H1 (cell line): ENCODE results near the gene GALNT12. TPM values are rescaled to one million over a fixed set of nuclear protein-coding genes. Genes with fewer than 3 reads are reported as not detected.

Experiments
- CTCF ChIA-PET: fragments of 300-600 bp; sonication (Branson Sonifier 250); formaldehyde crosslinking; loops from one replicate; lab custom pipeline; 2021; ENCODE audit not compliant: partially characterized antibody; lab: Charles Lee
- POLR2A ChIA-PET: fragments of 300-600 bp; sonication (Branson Sonifier 250); formaldehyde crosslinking; loops from one replicate; lab custom pipeline; 2021; ENCODE audit warnings: inconsistent platforms; ENCODE audit not compliant: partially characterized antibody; lab: Charles Lee
- DNase-seq, 2 experiments: peaks; one replicate each; pipeline versions ENCODE4 v3.0.0 to v3.0.0-alpha.2; 2010 to 2022; ENCODE audit warnings: low spot score in 2 of 2, low read depth in 1 of 2, mixed read lengths in 1 of 2
- FAIRE-seq: peaks from 2 replicates; lab custom pipeline; 2011; peaks lifted over from hg19 to GRCh38; lab: Jason Lieb, UNC
- H2AFZ ChIP-seq: 2 replicates; pipeline ENCODE4 v1.8.1; 2012; ENCODE audit warnings: low read length, inconsistent platforms
- H2AK5ac ChIP-seq: 2 replicates; pipeline ENCODE4 v1.6.1; 2013; ENCODE audit warnings: low read depth, low read length
- H2BK120ac ChIP-seq: replicated peaks from 2 replicates; pipeline ENCODE3; 2013; ENCODE audit warnings: low read depth, low read length, inconsistent platforms
- H2BK12ac ChIP-seq: 2 replicates; pipeline ENCODE4 v1.6.1; 2013; ENCODE audit warnings: low read depth, low read length
- H2BK15ac ChIP-seq: 2 replicates; pipeline ENCODE4 v1.6.1; 2013; ENCODE audit warnings: low read length
- H2BK20ac ChIP-seq: 2 replicates; pipeline ENCODE4 v1.6.1; 2013; ENCODE audit warnings: low read length
- H2BK5ac ChIP-seq: 2 replicates; pipeline ENCODE4 v1.6.1; 2013; ENCODE audit warnings: low read depth, low read length
- H3K14ac ChIP-seq: 2 replicates; pipeline ENCODE4 v1.6.1; 2013; ENCODE audit warnings: inconsistent platforms; ENCODE audit not compliant: insufficient read length
- H3K18ac ChIP-seq: 2 replicates; pipeline ENCODE4 v1.6.1; 2013; ENCODE audit warnings: low read length; ENCODE audit errors: extremely low read depth
- H3K23ac ChIP-seq: 2 replicates; pipeline ENCODE4 v1.6.1; 2013; ENCODE audit warnings: inconsistent platforms; ENCODE audit not compliant: insufficient read length
- H3K23me2 ChIP-seq: 2 replicates; pipeline ENCODE4 v1.6.1; 2013; ENCODE audit warnings: low read depth, low read length
- H3K27ac ChIP-seq: 2 replicates; pipeline ENCODE4 v1.6.1; 2011; ENCODE audit warnings: low read depth, low read length, inconsistent platforms
- H3K27me3 ChIP-seq, 4 experiments: replicated peaks in 1 of 4; 1 replicate in 1 of 4; 2 replicates in 3 of 4; pipeline versions ENCODE4 v1.6.1 to v1.8.1; 2011 to 2013; ENCODE audit warnings: low read length in 3 of 4, mild to moderate bottlenecking in 3 of 4, inconsistent platforms in 2 of 4, mixed read lengths in 2 of 4, moderate library complexity in 1 of 4; ENCODE audit not compliant: control insufficient read depth in 3 of 4, insufficient read depth in 3 of 4; ENCODE audit errors: extremely low read depth in 1 of 4
- H3K36me3 ChIP-seq, 4 experiments: 2 replicates each; pipeline versions ENCODE4 v1.6.1 to v1.8.1; 2011 to 2013; ENCODE audit warnings: mild to moderate bottlenecking in 4 of 4, low read length in 3 of 4, moderate library complexity in 2 of 4, control low read depth in 1 of 4, inconsistent platforms in 1 of 4; ENCODE audit not compliant: insufficient read depth in 4 of 4, control insufficient read depth in 2 of 4
- H3K4ac ChIP-seq: replicated peaks from 2 replicates; pipeline ENCODE3; 2013; ENCODE audit warnings: low read length, low read depth, mixed read lengths, inconsistent platforms; ENCODE audit not compliant: insufficient read length
- H3K4me1 ChIP-seq, 4 experiments: replicated peaks in 1 of 4; 1 replicate in 1 of 4; 2 replicates in 3 of 4; pipeline versions ENCODE4 v1.6.1 to v1.8.1; 2011 to 2013; ENCODE audit warnings: low read length in 3 of 4, inconsistent platforms in 2 of 4, mixed read lengths in 1 of 4; ENCODE audit not compliant: insufficient read depth in 4 of 4, control insufficient read depth in 3 of 4
- H3K4me2 ChIP-seq, 2 experiments: 2 replicates each; pipeline versions ENCODE4 v1.6.1 to v1.8.1; 2011 to 2013; ENCODE audit warnings: low read depth in 2 of 2, low read length in 2 of 2, control low read depth in 1 of 2, inconsistent platforms in 1 of 2, mild to moderate bottlenecking in 1 of 2; ENCODE audit not compliant: insufficient read depth in 1 of 2
- H3K4me3 ChIP-seq, 4 experiments: fragments of 200-600, 300-600 bp in 1 of 4; sonication (generic), shearing (Covaris generic), sonication (Bioruptor Twin) in 1 of 4; 2 replicates each; pipeline versions ENCODE4 v1.5.1 to v1.8.1; 2011 to 2016; ENCODE audit warnings: low read length in 4 of 4, low read depth in 3 of 4, control low read depth in 2 of 4, inconsistent platforms in 2 of 4, mild to moderate bottlenecking in 2 of 4, mixed read lengths in 1 of 4, moderate library complexity in 1 of 4; ENCODE audit not compliant: insufficient read depth in 2 of 4; ENCODE audit errors: extremely low read depth in 1 of 4
- H3K56ac ChIP-seq: replicated peaks from 2 replicates; pipeline ENCODE3; 2013; ENCODE audit warnings: low read depth, mild to moderate bottlenecking, mixed read lengths, low read length, inconsistent platforms; ENCODE audit not compliant: insufficient read length
- H3K79me1 ChIP-seq: 2 replicates; pipeline ENCODE4 v1.6.1; 2013; ENCODE audit warnings: low read depth, low read length, control low read depth
- H3K79me2 ChIP-seq, 2 experiments: 2 replicates each; pipeline versions ENCODE4 v1.6.1 to v1.8.1; 2012 to 2013; ENCODE audit warnings: low read length in 2 of 2, mild to moderate bottlenecking in 2 of 2, inconsistent platforms in 1 of 2; ENCODE audit not compliant: insufficient read depth in 2 of 2, control insufficient read depth in 1 of 2
- H3K9ac ChIP-seq, 4 experiments: replicated peaks in 1 of 4; 1 replicate in 1 of 4; 2 replicates in 3 of 4; pipeline versions ENCODE4 v1.6.1 to v1.8.1; 2011 to 2013; ENCODE audit warnings: low read depth in 3 of 4, low read length in 3 of 4, control low read depth in 2 of 4, mild to moderate bottlenecking in 2 of 4, moderate library complexity in 2 of 4, inconsistent platforms in 1 of 4; ENCODE audit errors: extremely low read depth in 1 of 4
- H3K9me3 ChIP-seq, 2 experiments: 2 replicates each; pipeline versions ENCODE4 v1.6.1 to v1.8.1; 2012 to 2013; ENCODE audit warnings: mild to moderate bottlenecking in 2 of 2, moderate library complexity in 2 of 2, control low read depth in 1 of 2, inconsistent platforms in 1 of 2, low read depth in 1 of 2, low read length in 1 of 2, mixed read lengths in 1 of 2; ENCODE audit not compliant: insufficient read depth in 2 of 2
- H4K20me1 ChIP-seq, 2 experiments: replicated peaks in 1 of 2; 2 replicates each; pipeline versions ENCODE3 to v1.8.1; 2011 to 2013; ENCODE audit warnings: inconsistent platforms in 2 of 2, low read length in 2 of 2, mild to moderate bottlenecking in 1 of 2; ENCODE audit not compliant: insufficient read depth in 2 of 2, control insufficient read depth in 1 of 2
- H4K5ac ChIP-seq: 2 replicates; pipeline ENCODE4 v1.6.1; 2013; ENCODE audit warnings: low read length, low read depth, mixed read lengths, inconsistent platforms; ENCODE audit not compliant: insufficient read length
- H4K8ac ChIP-seq: 2 replicates; pipeline ENCODE4 v1.8.0; 2013; ENCODE audit warnings: mild to moderate bottlenecking, moderate library complexity, low read length, inconsistent platforms; ENCODE audit not compliant: insufficient read depth; ENCODE audit errors: extremely low read depth
- H4K91ac ChIP-seq: replicated peaks from 2 replicates; pipeline ENCODE3; 2013; ENCODE audit warnings: low read length, mixed read lengths, inconsistent platforms; ENCODE audit not compliant: insufficient read length
- CHD2 ChIP-seq: IDR thresholded peaks from 2 replicates; pipeline ENCODE4 v1.6.1; 2012; ENCODE audit warnings: low read length, improper control_type of control experiment
- KDM4A ChIP-seq: IDR thresholded peaks from one replicate; pipeline ENCODE4 v1.7.1; 2012; ENCODE audit warnings: low read depth, mild to moderate bottlenecking, moderate library complexity, low read length, inconsistent platforms; ENCODE audit not compliant: severe bottlenecking
- MAFK ChIP-seq: IDR thresholded peaks from 2 replicates; pipeline ENCODE4 v1.6.1; 2012; ENCODE audit warnings: low read depth, mild to moderate bottlenecking, improper control_type of control experiment, low read length
- POLR2AphosphoS5 ChIP-seq: IDR thresholded peaks from 2 replicates; pipeline ENCODE4 v1.6.1; 2011; ENCODE audit warnings: low read depth, low read length
- RXRA ChIP-seq: IDR thresholded peaks from 2 replicates; pipeline ENCODE4 v1.6.1; 2011; ENCODE audit warnings: low read depth, mild to moderate bottlenecking, low read length, moderate library complexity; ENCODE audit not compliant: insufficient read depth
- SP4 ChIP-seq: IDR thresholded peaks from 2 replicates; pipeline ENCODE4 v1.6.1; 2012; ENCODE audit warnings: low read length, inconsistent platforms
- TAF1 ChIP-seq: IDR thresholded peaks from 2 replicates; pipeline ENCODE4 v1.6.1; 2011; ENCODE audit warnings: mild to moderate bottlenecking, low read depth, low read length
- WGBS, 2 experiments: shearing (Covaris generic) in 1 of 2; methylation state at CpG; one replicate each; pipeline versions ENCODE4 v1.1.6 to v1.1.7; 2013 to 2015; ENCODE audit warnings: low lambda C conversion rate in 2 of 2, mixed read lengths in 2 of 2, inconsistent platforms in 1 of 2, low coverage in 1 of 2, missing lambda C conversion rate in 1 of 2; ENCODE audit not compliant: insufficient replicate concordance in 2 of 2, insufficient coverage in 1 of 2, insufficient read length in 1 of 2; ENCODE audit errors: extremely low coverage in 1 of 2, missing lambda C conversion rate in 1 of 2; 5-methylcytosine and 5-hydroxymethylcytosine counted together
- polyA plus RNA-seq, 7 experiments: library from polyadenylated mRNA; depleted of rRNA in 3 of 7; stranded (reverse) in 5 of 7; unstranded in 2 of 7; fragments of >200 nt in 5 of 7; fragments of 200-250 nt in 2 of 7; gene quantifications; 1 replicate in 5 of 7; 2 replicates in 1 of 7; 4 replicates in 1 of 7; pipeline versions ENCODE4 v1.2.1 to v1.2.3, GENCODE V29; 2011 to 2013; ENCODE audit warnings: missing spikeins in 2 of 7, mixed read lengths in 2 of 7
- total RNA-seq: library from RNA; stranded (reverse); fragmentation: NEBNext Ultra II Directional; extraction: Animal tissue kit (Norgen Biotek cat#: 25700); gene quantifications from 2 replicates; pipeline ENCODE4 v1.2.1, GENCODE V29; 2021

Gene GALNT12
- total and polyA plus RNA-seq, 2 of the 8 experiments (the other 6 are each of a cell fraction or from before 2014, with no cell fraction given), result 16.2 to 19.6 TPM

- Histone ChIP-seq H3K9me3 (peaks cover 3 to 4% of the 10 kb centered on the region in 2 experiments; a peak in 1 of 4 replicates), H3K79me2 (no peaks in the 10 kb centered on the region), H3K9ac (no peak overlapping the region), H2AK5ac (no peak overlapping the region), H2AFZ (no peak overlapping the region), H2BK120ac (no peak overlapping the region), H3K23me2 (no peaks in the 10 kb centered on the region; the same call in 1 of the 2 replicates), H2BK20ac (no peak overlapping the region), H3K79me1 (no peaks in the 10 kb centered on the region), H3K27me3 (no peaks in the 10 kb centered on the region), H3K27ac (no peak overlapping the region), H3K36me3 (no peaks in the 10 kb centered on the region), H3K56ac (no peak overlapping the region), H2BK15ac (no peak overlapping the region), H2BK5ac (no peak overlapping the region), H3K4me2 (no peak overlapping the region), H3K4me3 (no peak overlapping the region), H3K18ac (no peak overlapping the region), H4K91ac (no peak overlapping the region), H3K14ac (no peak overlapping the region), H4K20me1 (no peaks in the 10 kb centered on the region), H4K8ac (no peak overlapping the region), H3K4me1 (no peaks in the 10 kb centered on the region), H4K5ac (no peak overlapping the region), H3K4ac (no peak overlapping the region), H2BK12ac (no peak overlapping the region), H3K23ac (no peak overlapping the region)
- CTCF ChIA-PET, result interaction anchor here (1.1 to 1.6 kb wide), 2 partner anchors 8 to 16 kb away, joined by 3 to 4 read pairs; no protein-coding TSS in a partner anchor
- FAIRE-seq, result no peak
- TF ChIP-seq SP4 (no peak), RXRA (no peak), MAFK (no peak), POLR2AphosphoS5 (no peak), KDM4A (no peak), CHD2 (no peak), TAF1 (no peak)
- no peak for DNase-seq
- POLR2A ChIA-PET, result no interaction called here
- 80% methylated on average over 2 of the region's 2 CpGs; no CpG with 5 or more reads in 1 of the 2 experiments for WGBS, 2 experiments
These were observed 89.2 kb downstream of the GALNT12 start for GRCh38 chr9:98896632-98897031.
